Jurkat, Clone E6-1 (cell line): ENCODE measurements around the gene NAXD.
"Not testable (repeated sequence)": the region's sequence is repeated elsewhere in the genome, so short reads cannot be mapped to it uniquely, and the experiment has no call there.

Experiments
- DNase-seq: peaks from one replicate; pipeline ENCODE4 v3.0.0-alpha.2; 2011; ENCODE audit warnings: low read depth, low spot score
- H3K4me3 ChIP-seq: 2 replicates; pipeline ENCODE4 v1.5.1; 2011; ENCODE audit warnings: mild to moderate bottlenecking, low read length, control low read depth, moderate library complexity

NAXD gene

DNA sequence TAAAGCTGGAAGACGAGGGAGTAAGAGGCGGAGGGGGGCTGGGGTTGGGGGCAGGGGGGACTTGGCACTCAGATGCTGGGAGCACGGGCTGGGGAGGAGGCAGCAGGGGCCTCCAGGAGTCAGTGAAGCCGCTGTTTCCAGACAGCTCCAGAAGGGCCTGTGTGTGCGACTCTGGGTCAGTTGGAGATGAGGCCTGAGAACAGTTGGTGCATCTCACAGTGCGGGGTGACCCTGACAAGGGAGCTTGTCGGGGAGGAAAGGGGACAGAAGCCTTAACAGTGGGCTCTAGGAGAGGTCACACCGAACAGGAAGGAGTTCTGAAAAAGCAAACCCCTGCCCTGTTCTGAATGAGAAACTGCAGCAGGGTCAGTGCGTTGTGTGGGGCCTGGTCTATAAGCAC is 11.2 kb downstream of the NAXD start:
- no peak overlapping the region for H3K4me3 ChIP-seq
- DNase-seq = no peak

GRCh38 chr13:110627351-110627750 is 12.0 kb downstream of the NAXD start:
- DNase-seq = no peak
- no peak overlapping the region for H3K4me3 ChIP-seq

GRCh38 chr13:110627761-110628476 is 12.6 kb downstream of the NAXD start:
- DNase-seq = no peak
- H3K4me3 ChIP-seq = no peak overlapping the region

DNA sequence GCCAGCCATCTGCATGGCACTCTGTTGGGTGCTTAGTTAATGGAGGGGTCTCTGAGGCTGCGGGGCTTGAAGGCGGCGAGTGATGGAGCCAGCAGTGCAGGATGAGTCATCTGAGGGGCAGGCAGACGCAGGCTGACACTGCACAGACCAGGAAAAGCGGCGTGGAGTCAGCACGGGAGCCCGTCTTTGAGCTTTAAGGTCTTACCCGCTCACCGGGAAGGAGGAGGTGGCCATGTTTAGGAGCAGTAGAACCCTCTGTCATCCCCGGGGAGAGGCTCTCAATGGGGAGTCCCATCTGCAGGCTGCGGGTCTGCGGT is 13.1 kb downstream of the NAXD start:
- no peak for DNase-seq
- H3K4me3 ChIP-seq = no peak overlapping the region

DNA sequence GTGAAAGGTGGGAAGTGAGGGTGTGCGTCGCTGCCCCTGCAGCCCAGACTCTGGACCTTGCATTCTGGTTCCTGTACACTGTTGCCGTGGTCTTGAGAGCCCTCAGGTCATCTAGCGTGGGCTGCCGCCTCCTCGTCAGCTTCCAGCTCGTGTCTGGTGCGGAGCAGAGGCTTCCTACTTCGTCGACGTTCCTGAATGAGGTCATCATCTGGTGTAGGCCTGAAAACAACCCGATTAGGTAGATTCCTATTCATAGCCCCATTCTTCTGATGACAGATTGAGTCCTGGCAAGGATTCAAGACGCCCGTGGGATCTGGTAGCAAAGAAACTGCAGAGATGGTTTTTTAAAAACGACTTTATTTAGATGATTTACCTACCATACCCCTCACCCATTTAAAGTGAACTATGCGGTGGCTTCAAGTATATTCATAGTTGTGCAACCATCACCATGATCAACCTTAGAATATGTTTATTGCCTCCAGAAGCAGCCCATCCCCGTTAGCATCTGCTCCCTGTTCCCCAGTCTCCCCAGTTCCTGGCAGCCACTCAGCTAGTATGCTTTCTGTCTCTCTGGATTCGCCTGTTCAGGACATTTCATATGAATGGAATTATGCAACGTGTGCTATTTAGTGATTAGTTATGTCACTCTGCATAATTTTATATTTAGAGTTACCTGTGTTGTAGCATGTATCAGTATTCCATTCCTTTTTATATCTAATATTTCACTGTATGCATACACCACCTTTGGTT is 13.8 kb downstream of the NAXD start:
- DNase-seq = no peak

DNA sequence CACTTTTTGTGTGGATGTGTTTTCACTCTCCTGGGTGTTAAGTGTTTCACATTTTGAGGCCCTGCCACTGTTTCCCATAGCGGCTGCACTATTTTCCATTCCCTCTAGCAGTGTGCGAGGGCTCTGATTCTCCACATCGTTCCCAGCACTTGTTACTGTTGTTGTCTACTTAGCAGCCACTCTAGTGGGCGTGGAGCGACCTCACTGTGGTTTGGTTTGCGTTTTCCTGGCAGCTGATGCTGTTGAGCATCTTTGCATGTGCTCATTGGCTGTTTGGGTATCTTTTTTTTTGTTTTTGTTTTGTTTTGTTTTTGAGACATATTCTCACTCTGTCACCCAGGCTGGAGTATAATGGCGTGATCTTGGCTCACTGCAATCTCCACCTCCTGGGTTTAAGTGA is 14.4 kb downstream of the NAXD start:
- peak; percentile 16 for DNase-seq

More for the DNA sequence above, 13.8 kb downstream of the NAXD start:
- no peak overlapping the region for H3K4me3 ChIP-seq

DNA sequence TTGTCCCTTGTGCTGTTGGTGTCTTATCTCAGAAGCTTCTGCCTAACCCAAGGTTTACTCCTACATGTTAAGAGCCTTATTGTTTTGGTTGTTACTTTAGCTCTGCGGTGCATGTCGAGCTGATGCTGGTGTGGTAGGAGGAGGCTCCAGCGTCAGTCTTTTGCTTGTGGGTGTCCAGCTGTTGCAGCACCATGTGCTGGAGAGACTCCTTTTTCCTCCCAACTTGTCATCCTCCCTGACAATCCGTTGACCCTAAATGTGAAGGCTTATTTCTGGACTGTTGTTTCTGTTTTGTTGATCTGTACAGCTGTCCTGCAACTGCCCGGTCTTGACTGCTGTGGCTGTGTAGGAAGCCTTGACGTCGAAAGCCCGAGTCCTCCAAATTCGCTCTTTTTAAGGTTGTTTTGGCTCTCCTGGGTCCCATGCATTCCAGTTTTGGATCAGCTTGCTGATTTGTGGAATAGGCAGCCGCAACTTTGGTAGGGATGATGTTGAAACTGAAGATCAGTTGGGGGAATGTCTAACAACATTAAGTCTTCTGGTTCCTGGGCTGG is 15.3 kb downstream of the NAXD start:
- DNase-seq = no peak
- no peak overlapping the region for H3K4me3 ChIP-seq

More for the DNA sequence above, 14.4 kb downstream of the NAXD start:
- no peak overlapping the region for H3K4me3 ChIP-seq

GRCh38 chr13:110632255-110632654 is 16.9 kb downstream of the NAXD start:
- DNase-seq = not testable (repeated sequence)

DNA sequence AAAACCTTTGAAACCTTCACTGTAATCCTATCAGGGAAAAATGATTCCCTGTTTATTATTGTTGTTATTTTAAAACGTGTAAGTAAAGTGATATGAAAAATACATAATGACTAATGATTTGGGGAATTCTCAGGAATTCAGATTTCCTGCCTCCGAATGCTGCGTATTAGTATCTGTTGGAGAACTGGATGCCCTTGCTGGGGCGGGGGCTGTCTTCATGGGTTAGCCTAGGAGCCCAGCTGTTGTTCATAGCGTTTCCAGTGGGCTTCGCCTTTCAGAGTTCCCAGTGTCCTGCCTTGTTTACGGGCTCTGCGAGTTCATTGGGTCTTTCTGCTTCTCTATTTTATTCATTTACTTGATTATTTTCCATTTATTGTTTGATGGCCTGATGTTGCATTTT is 18.4 kb downstream of the NAXD start:
- H3K4me3 ChIP-seq = no peak overlapping the region
- no peak for DNase-seq

More at GRCh38 chr13:110632255-110632654, 16.9 kb downstream of the NAXD start:
- H3K4me3 ChIP-seq = not testable (repeated sequence)

DNA sequence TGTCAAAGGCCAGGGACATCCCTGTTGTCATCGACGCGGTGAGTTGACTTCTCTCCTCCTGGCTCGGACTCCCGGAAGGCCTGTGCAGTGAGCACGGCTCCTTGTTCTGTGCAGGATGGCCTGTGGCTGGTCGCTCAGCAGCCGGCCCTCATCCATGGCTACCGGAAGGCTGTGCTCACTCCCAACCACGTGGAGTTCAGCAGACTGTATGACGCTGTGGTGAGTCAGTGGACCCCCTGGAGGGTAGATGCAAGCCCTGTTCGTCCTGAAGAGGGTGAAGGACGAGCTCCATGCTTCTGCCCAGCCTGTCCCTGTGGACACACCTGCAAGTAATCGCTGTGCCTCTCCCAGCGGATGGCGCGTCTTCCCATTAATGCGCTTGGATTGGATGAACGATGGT is 19.2 kb downstream of the NAXD start:
- no peak for DNase-seq

DNA sequence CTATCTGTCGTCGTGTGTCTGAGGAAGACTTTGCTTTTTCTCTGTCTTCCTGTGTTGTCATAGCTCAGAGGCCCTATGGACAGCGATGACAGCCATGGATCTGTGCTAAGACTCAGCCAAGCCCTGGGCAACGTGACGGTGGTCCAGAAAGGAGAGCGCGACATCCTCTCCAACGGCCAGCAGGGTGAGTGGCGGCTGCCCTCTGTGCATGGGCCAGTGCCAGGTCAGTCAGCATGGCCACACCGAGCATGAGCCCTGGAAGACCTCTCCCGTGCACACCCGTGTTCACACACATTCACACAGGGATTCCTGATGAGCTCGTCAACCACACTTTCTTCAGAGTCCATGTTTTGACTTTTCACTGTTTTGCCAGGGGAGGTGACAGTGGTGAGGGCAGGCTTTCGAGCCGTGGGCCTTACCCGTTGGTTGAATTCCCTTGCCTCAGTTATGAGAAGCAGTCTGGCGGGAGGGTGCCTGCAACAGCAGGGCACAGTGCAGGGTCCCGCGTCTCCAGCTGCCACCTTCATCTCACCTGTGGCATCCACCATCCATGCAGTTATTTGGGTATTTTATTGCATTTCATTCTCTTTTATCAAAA is 20.2 kb downstream of the NAXD start:
- no peak overlapping the region for H3K4me3 ChIP-seq
- no peak for DNase-seq

More for the DNA sequence above, 19.2 kb downstream of the NAXD start:
- H3K4me3 ChIP-seq = no peak overlapping the region

DNA sequence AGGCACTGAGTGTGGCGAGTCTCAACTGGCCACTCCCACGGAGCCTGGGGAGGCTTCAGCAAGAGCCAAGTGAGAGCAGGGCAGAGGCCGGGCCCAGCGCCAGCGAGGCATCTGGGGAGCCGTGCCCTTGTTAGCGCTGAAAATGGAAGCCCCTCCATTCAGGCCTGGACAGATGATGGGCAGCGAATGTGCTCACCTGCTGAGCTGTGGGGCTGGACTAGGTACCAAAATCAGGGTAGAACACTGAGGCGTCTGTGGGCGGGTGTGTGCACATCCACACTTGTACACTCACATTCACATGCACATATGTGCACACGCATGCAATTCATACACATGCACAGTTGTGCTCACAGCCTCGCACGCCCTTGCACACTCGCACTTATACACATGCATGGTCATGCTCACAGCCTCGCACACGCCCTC is 20.7 kb downstream of the NAXD start:
- no peak for DNase-seq
- H3K4me3 ChIP-seq = no peak overlapping the region

DNA sequence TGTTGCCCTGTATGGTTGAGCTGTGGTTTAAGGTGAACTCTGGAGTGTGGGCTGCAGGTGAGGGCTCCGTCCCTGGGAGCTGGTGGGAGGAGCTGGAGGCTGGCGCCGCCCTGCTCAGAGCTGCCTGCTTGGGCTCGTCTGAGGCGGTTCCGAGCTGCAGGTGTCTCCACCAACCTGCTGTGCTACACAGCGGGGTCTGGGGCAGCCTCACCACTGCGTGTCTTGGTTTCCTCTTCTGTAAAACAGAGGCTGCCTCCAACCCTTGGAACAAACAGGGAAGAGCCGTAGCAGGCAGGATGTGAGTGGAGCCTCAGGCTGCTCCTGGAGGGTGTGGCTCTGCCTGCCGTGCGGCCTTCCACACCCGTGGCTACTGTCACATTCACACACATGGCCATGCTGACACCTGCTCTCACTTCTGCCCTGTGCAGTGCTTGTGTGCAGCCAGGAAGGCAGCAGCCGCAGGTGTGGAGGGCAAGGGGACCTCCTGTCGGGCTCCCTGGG is 21.4 kb downstream of the NAXD start:
- DNase-seq = no peak
- no peak overlapping the region for H3K4me3 ChIP-seq

DNA sequence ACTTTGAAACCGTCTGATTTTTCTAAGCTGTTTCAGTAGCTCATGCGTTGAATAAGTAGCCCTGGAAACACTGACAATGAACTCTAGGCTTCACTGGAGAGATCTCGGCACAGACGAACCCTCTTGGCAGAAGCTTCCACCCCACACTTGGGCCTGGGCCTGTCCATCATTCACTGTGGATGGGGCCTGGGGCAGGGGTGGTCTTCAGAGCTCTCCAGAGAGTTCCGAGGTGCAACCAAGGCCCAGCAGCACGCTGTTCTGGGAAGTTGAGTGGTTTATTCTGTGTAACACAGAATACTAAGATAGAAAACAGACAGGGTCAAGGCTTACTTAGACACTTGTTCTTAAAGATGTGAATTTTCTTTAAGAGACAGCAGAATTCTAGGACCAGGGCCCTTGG is 21.9 kb downstream of the NAXD start:
- DNase-seq = no peak
- no peak overlapping the region for H3K4me3 ChIP-seq

DNA sequence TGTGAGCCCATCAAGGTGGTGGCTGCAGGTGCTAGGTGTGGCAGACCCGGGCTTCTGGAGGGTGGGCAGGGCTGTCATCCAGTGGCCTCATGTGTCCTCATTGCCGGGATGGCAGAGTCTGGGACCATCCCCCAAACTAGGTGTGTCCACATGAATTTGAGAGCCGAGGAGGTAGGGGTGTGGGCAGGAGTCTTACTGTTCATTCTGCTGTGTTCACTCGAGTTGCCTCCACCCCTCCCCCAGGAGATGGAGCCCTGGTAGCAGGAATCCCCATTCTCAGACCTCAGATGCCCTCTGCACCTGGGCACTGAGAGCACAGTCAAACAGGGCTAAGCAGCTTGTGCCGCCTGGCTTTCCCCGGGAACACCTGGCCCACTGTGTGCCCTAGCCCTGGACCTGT is 22.4 kb downstream of the NAXD start:
- DNase-seq = no peak
- H3K4me3 ChIP-seq = no peak overlapping the region

DNA sequence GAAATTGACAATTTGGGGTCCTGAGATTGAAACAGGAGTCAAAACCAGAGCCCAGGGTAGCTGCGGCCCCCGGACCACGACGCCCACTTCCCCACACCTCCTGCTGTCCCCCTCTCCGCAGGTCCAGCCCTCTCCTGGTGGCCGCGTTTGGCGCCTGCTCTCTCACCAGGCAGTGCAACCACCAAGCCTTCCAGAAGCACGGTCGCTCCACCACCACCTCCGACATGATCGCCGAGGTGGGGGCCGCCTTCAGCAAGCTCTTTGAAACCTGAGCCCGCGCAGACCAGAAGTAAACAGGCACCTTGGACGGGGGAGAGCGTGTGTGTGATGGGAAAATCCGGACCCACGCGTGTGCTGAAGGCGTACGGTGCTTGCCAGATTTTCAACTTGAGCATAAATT is 22.9 kb downstream of the NAXD start:
- no peak overlapping the region for H3K4me3 ChIP-seq
- no peak for DNase-seq

- no peak overlapping the region for H3K4me3 ChIP-seq
- DNase-seq = no peak
Measured at GRCh38 chr13:110638814-110639806, 23.8 kb downstream of the NAXD start.

GRCh38 chr13:110639935-110640334 is 24.6 kb downstream of the NAXD start:
- DNase-seq = no peak
- H3K4me3 ChIP-seq = no peak overlapping the region

DNA sequence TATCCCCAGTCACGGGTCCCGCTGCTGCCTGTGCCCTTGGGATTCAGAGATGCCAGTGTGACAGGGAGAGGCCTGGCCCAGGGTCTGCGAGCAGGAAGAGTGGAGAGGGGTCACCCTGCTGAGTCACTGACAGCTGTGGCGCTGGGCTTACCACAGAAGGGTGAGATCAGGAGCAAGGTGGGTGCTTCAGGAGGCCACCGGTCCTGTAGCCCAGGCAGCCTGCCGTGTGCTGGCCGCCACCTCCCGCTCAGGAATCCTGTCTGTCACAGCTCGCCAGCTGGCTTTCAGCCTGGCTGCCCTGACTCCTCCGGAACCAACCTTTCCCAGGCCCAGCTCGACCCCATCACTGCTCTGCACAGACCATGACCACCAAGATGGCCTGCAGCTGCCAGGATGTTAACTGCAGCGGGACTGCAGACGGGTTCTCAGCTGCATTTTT is 25.3 kb downstream of the NAXD start:
- DNase-seq = no peak
- H3K4me3 ChIP-seq = no peak overlapping the region
